ENCODE measurements around the gene LACC1. TPM values are rescaled to one million over a fixed set of nuclear protein-coding genes. Genes with fewer than 3 reads are reported as not detected.

LACC1 gene
- total and polyA plus RNA-seq, 2 of the 8 experiments (the other 6 are each of a cell fraction or from before 2014, with no cell fraction given), result 0.57 to 3.6 TPM

DNA sequence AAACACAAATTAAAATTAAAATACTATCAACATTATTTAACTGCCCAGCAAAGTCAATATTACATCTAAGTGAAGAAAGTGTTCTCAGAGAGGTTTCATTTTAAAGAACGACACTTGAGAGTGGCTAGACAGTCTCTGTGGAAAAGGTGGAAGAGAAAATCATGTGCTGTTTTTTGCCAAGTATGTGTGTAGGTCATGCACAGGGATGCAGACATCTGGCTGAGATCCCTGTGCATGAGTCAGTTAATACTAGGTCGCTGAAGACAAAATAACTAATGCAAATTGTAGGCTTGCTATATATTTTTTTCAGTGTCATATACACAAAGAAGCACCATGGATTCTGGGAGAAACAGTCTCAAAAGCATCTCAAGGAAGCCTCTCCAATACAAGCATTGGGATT is 48.6 kb upstream of the LACC1 start (continued):
- TF ChIP-seq TCF12 (IDR thresholded peaks at IDR 0.05; ENCODE audit: low read depth, low read length), result no peak
- TF ChIP-seq PHF8 (conservative IDR thresholded peaks at IDR 0.05; ENCODE audit: low read depth, low read length), result no peak
- no peak for TF ChIP-seq CEBPB (IDR thresholded peaks at IDR 0.05; ENCODE audit: low read depth, low read length)
- no peak for TF ChIP-seq SIRT6 (IDR thresholded peaks at IDR 0.05; ENCODE audit: low read length)
- no peak for TF ChIP-seq SP1 (IDR thresholded peaks at IDR 0.05; ENCODE audit: low read depth, low read length)
- no peak for TF ChIP-seq EGR1 (IDR thresholded peaks at IDR 0.05; ENCODE audit: borderline replicate concordance, low read depth, low read length)
